Measurements from ENCODE around the gene METTL13. TPM values are rescaled to one million over a fixed set of nuclear protein-coding genes. Genes with fewer than 3 reads are reported as not detected.

The METTL13 gene
- total and polyA plus RNA-seq, 2 donors (not counting 1 experiment from before 2014, with no cell fraction given): 16.8 to 33.0 TPM

GRCh38 chr1:171748651-171749050, 32.8 kb upstream of the METTL13 start:
- Histone ChIP-seq H3K79me2 (ENCODE audit: control insufficient read depth, insufficient read depth, low read length) (no peaks in the 10 kb centered on the region), H3K9ac (ENCODE audit: low read length) (no peak overlapping the region), H2AFZ (ENCODE audit: insufficient read depth, low read depth, low read length, poor library complexity, severe bottlenecking) (no peak overlapping the region), H3K9me3 (ENCODE audit: control extremely low read depth in 1 of 3, control insufficient read depth in 2 of 3, insufficient read depth in 1 of 3, low read length in 2 of 3) (no peaks in the 10 kb centered on the region), H3K4me1 (ENCODE audit: control insufficient read depth in 2 of 2, insufficient read depth in 2 of 2, low read length in 2 of 2) (peaks cover 0 to under 1% of the 10 kb centered on the region in 2 donors), H3K4me2 (replicated peaks; ENCODE audit: low read depth, low read length, poor library complexity, severe bottlenecking) (no peak overlapping the region), H3K27ac (ENCODE audit: low read length in 2 of 2) (no peak overlapping the region), H3K27me3 (replicated peaks in 1 of 4; ENCODE audit: control extremely low read depth in 1 of 4, control insufficient read depth in 3 of 4, insufficient read depth in 4 of 4, low read length in 3 of 4) (no peaks in the 10 kb centered on the region), H4K20me1 (ENCODE audit: control insufficient read depth, insufficient read depth, low read length, poor library complexity, severe bottlenecking) (no peaks in the 10 kb centered on the region), H3K36me3 (replicated peaks in 1 of 2; ENCODE audit: control extremely low read depth in 1 of 2, control insufficient read depth in 1 of 2, extremely low read depth in 1 of 2, insufficient read depth in 2 of 2, low read length in 1 of 2) (no peaks in the 10 kb centered on the region), H3K4me3 (ENCODE audit: control extremely low read depth in 1 of 5, extremely low read depth in 1 of 5, insufficient read depth in 1 of 5, low read depth in 2 of 5, low read length in 4 of 5) (no peak overlapping the region)
- no peak for TF ChIP-seq EZH2 (IDR thresholded peaks at IDR 0.05; ENCODE audit: borderline replicate concordance, insufficient read depth, low read depth, low read length, poor library complexity, severe bottlenecking)
- TF ChIP-seq, protein P1, sequence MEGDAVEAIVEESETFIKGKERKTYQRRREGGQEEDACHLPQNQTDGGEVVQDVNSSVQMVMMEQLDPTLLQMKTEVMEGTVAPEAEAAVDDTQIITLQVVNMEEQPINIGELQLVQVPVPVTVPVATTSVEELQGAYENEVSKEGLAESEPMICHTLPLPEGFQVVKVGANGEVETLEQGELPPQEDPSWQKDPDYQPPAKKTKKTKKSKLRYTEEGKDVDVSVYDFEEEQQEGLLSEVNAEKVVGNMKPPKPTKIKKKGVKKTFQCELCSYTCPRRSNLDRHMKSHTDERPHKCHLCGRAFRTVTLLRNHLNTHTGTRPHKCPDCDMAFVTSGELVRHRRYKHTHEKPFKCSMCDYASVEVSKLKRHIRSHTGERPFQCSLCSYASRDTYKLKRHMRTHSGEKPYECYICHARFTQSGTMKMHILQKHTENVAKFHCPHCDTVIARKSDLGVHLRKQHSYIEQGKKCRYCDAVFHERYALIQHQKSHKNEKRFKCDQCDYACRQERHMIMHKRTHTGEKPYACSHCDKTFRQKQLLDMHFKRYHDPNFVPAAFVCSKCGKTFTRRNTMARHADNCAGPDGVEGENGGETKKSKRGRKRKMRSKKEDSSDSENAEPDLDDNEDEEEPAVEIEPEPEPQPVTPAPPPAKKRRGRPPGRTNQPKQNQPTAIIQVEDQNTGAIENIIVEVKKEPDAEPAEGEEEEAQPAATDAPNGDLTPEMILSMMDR (IDR thresholded peaks at IDR 0.05): no peak
- Mint-ChIP-seq H3K9me3 (ENCODE audit: insufficient read depth) (no peaks in the 10 kb centered on the region), H3K27me3 (peaks cover 4% of the 10 kb centered on the region), H3K27ac (no peak overlapping the region), H3K4me3 (no peak overlapping the region), H3K4me1 (no peaks in the 10 kb centered on the region)
- intact Hi-C loops (cut with micrococcal nuclease): no loop called here
- WGBS (ENCODE audit: insufficient coverage): no CpG with 5 or more reads among the region's 3 CpGs
- no peak for DNase-seq
- ChIA-PET POLR2A (no interaction called here), CTCF (no interaction called here)
- ATAC-seq (ENCODE audit: low read depth): no peak

- no peak overlapping the region for H3K27ac Mint-ChIP-seq
- Histone ChIP-seq H3K27me3 (replicated peaks in 1 of 4; ENCODE audit: control extremely low read depth in 1 of 4, control insufficient read depth in 3 of 4, insufficient read depth in 4 of 4, low read length in 3 of 4) (peaks cover 0 to 5% (median 0%) of the 10 kb centered on the region in 4 experiments), H3K4me1 (ENCODE audit: control insufficient read depth in 2 of 2, insufficient read depth in 2 of 2, low read length in 2 of 2) (no peaks in the 10 kb centered on the region), H3K9ac (ENCODE audit: low read length) (no peak overlapping the region), H3K79me2 (ENCODE audit: control insufficient read depth, insufficient read depth, low read length) (no peaks in the 10 kb centered on the region), H3K27ac (ENCODE audit: low read length in 2 of 2) (no peak overlapping the region), H3K9me3 (ENCODE audit: control extremely low read depth in 1 of 3, control insufficient read depth in 2 of 3, insufficient read depth in 1 of 3, low read length in 2 of 3) (no peaks in the 10 kb centered on the region), H3K4me2 (replicated peaks; ENCODE audit: low read depth, low read length, poor library complexity, severe bottlenecking) (no peak overlapping the region), H4K20me1 (ENCODE audit: control insufficient read depth, insufficient read depth, low read length, poor library complexity, severe bottlenecking) (no peaks in the 10 kb centered on the region), H3K4me3 (ENCODE audit: control extremely low read depth in 1 of 5, extremely low read depth in 1 of 5, insufficient read depth in 1 of 5, low read depth in 2 of 5, low read length in 4 of 5) (no peak overlapping the region), H3K36me3 (replicated peaks in 1 of 2; ENCODE audit: control extremely low read depth in 1 of 2, control insufficient read depth in 1 of 2, extremely low read depth in 1 of 2, insufficient read depth in 2 of 2, low read length in 1 of 2) (no peaks in the 10 kb centered on the region), H2AFZ (ENCODE audit: insufficient read depth, low read depth, low read length, poor library complexity, severe bottlenecking) (no peak overlapping the region)
- DNase-seq (no peak), ATAC-seq (ENCODE audit: low read depth) (no peak)
- no peak overlapping the region for H3K4me3 Mint-ChIP-seq
- peaks cover 22% of the 10 kb centered on the region for H3K27me3 Mint-ChIP-seq
- no CpG with 5 or more reads among the region's 6 CpGs for WGBS (ENCODE audit: insufficient coverage)
- intact Hi-C loops (cut with micrococcal nuclease): no loop called here
- H3K9me3 Mint-ChIP-seq (ENCODE audit: insufficient read depth): no peaks in the 10 kb centered on the region
- no peaks in the 10 kb centered on the region for H3K4me1 Mint-ChIP-seq
- no peak for TF ChIP-seq EZH2 (IDR thresholded peaks at IDR 0.05; ENCODE audit: borderline replicate concordance, insufficient read depth, low read depth, low read length, poor library complexity, severe bottlenecking)
- TF ChIP-seq, protein P1 (IDR thresholded peaks at IDR 0.05): no peak
- ChIA-PET POLR2A (interaction anchor here (1.4 kb wide), 1 partner anchor 9 kb away, joined by 3 read pairs; the partner anchor contains the start of gene VAMP4), CTCF (no interaction called here)
Measured at GRCh38 chr1:171751221-171751620, 30.2 kb upstream of the METTL13 start.

Data from B cell (primary cell).